Heart left ventricle (tissue), 16 donors: ENCODE results near the gene EREG. TPM values are rescaled to one million over a fixed set of nuclear protein-coding genes. Genes with fewer than 3 reads are reported as not detected.

Source experiments
- ATAC-seq, 4 donors: fragments of 200-7000 bp; cut with Tn5 transposase; one replicate each; pipeline ENCODE4 v1.9.1; 2020 to 2022; ENCODE audit warnings: moderate library complexity in 4 of 4, mild to moderate bottlenecking in 3 of 4, moderate number of reproducible peaks in 1 of 4
- DNase-seq, 5 donors: peaks; one replicate each; pipeline ENCODE4 v3.0.0-alpha.2; 2020
- H3K27ac ChIP-seq, 12 donors: fragments of 200-600 bp; sonication (generic) in 4 of 12; one replicate each; pipeline versions ENCODE4 v1.5.0 to v1.8.0; 2016 to 2022; ENCODE audit warnings: mild to moderate bottlenecking in 2 of 12
- H3K27me3 ChIP-seq, 9 donors: fragments of 200-600 bp; sonication (generic) in 2 of 9; one replicate each; pipeline versions ENCODE4 v1.5.1 to v1.8.0; 2016 to 2022; ENCODE audit warnings: mild to moderate bottlenecking in 3 of 9
- H3K36me3 ChIP-seq, 9 donors: fragments of 200-600 bp; sonication (generic) in 2 of 9; one replicate each; pipeline versions ENCODE4 v1.5.0 to v1.8.0; 2018 to 2022; ENCODE audit warnings: mild to moderate bottlenecking in 2 of 9
- H3K4me1 ChIP-seq, 12 donors: fragments of 200-600 bp; sonication (generic) in 4 of 12; one replicate each; pipeline versions ENCODE4 v1.5.0 to v1.8.0; 2016 to 2022; ENCODE audit warnings: mild to moderate bottlenecking in 3 of 12
- H3K4me3 ChIP-seq, 12 donors: fragments of 200-600 bp; sonication (generic) in 4 of 12; one replicate each; pipeline versions ENCODE4 v1.5.0 to v1.8.0; 2017 to 2022; ENCODE audit warnings: mild to moderate bottlenecking in 9 of 12, moderate library complexity in 4 of 12
- H3K9me3 ChIP-seq, 12 donors: fragments of 200-600 bp; sonication (generic) in 4 of 12; one replicate each; pipeline versions ENCODE4 v1.5.0 to v1.8.0; 2016 to 2022; ENCODE audit warnings: mild to moderate bottlenecking in 1 of 12
- CTCF ChIP-seq, 12 donors: fragments of 200-600 bp; sonication (generic) in 4 of 12; IDR thresholded peaks; one replicate each; pipeline versions ENCODE4 v1.5.0 to v1.8.0; 2018 to 2022; ENCODE audit warnings: antibody characterized with exemption in 12 of 12, mild to moderate bottlenecking in 5 of 12
- POLR2A ChIP-seq, 2 donors: fragments of 450-650 bp; IDR thresholded peaks; one replicate each; pipeline ENCODE4 v1.6.1; 2017; ENCODE audit warnings: antibody characterized with exemption in 2 of 2, mild to moderate bottlenecking in 2 of 2, moderate library complexity in 2 of 2
- WGBS, 4 donors: extraction: QIAGEN DNeasy Blood & Tissue Kit in 2 of 4; methylation state at CpG; one replicate each; pipeline versions ENCODE4 v1.1.5 to v1.1.7; 2013 to 2018; 5-methylcytosine and 5-hydroxymethylcytosine counted together
- intact Hi-C, 10 donors: fragments of 100-400 bp; cut with DNase I; formaldehyde crosslinking; loops; one replicate each; pipeline versions ENCODE4 v1.11.1 to v1.14.2; 2022
- polyA plus RNA-seq, 2 donors: library from polyadenylated mRNA; stranded (reverse); fragments of 200-250 nt; gene quantifications; one replicate each; pipeline ENCODE4 v1.2.3, GENCODE V29; 2013
- total RNA-seq, 9 donors: library from RNA; depleted of rRNA in 2 of 9; stranded (reverse); fragments of >200 nt in 2 of 9; fragmentation: NEBNext Ultra II Directional in 3 of 9; extraction: Animal tissue kit (Norgen Biotek cat#: 25700) in 3 of 9; gene quantifications; one replicate each; pipeline versions ENCODE4 v1.1.0 to v1.2.4, GENCODE V29; 2016 to 2023
- donor health status: ischemic (EF 13 %, LVEDD 7.1; RV severe dilation, severe dysfunction).
- donor health status: healthy with polysubstance abuse.
- donor health status: DM: no; HTN: yes; CAD: no.
- donor health status: DM: no; HTN: no; CAD: no.
- donor health status: ischemic (EF 25% LVEDD 6.9; RV normal size, moderate dysfunction).
- donor health status: ischemic (EF 25% LVEDD 5.7; RV mildly dilated, moderate dysfunction).
- donor health status: healthy.
- donor health status: DM: yes; HTN: yes; CAD: no.
- donor health status: ischemic (EF 35%, LVEDD 5.7; RV mildly dilated, moderate dysfunction).
- donor health status: nonischemic (EF 11% LVEDD 7.7; RV severe dilation, severe dysfunction).
- donor health status: DM: yes; HTN: yes; CAD: no.
- donor health status: PGD.
- donor health status: ischemic (EF 29% LVEDD 5.4; RV normal size, mild dysfunction).
- donor health status: nonischemic (EF 23%, LVEDD 6.1; RV moderate dilation, normal function).

The EREG gene
- total and polyA plus RNA-seq, 11 donors, result 0.09 to 8.6 (median 0.83) TPM; not detected in 3

DNA sequence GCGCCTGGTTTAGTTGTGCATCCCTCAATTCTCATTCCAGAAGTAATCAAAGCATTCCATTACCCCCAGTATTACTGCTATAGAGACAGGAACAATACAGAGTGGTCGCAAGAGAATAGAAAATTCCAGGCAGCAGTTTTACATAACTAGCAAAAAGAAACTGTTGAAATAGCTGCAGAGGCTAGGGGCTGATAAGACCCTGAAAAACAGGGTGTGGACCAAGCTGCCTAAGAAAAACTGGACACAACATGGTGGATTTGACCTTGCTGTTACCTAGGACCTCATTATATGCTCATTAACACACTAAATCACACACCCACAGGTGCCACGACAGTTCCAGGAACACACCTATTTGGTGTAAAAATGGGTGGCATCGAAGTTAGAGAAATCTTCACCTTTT lies 41.3 kb upstream of the EREG start:
- intact Hi-C loops, result loop anchor here in 5 of 10 donors (5.0 kb wide), 2 partner anchors 349 to 354 kb away; no protein-coding TSS in a partner anchor
- ATAC-seq (no peak), DNase-seq (no peak)
- WGBS, 4 donors, result 79 to 89% (median 82%) methylated on average over 4 of the region's 4 CpGs
- Histone ChIP-seq H3K4me3 (no peak overlapping the region), H3K27ac (no peak overlapping the region), H3K36me3 (no peaks in the 10 kb centered on the region), H3K4me1 (no peaks in the 10 kb centered on the region), H3K27me3 (peaks cover 0 to 7% (median 2%) of the 10 kb centered on the region in 9 donors), H3K9me3 (no peaks in the 10 kb centered on the region)
- TF ChIP-seq POLR2A (IDR thresholded peaks at IDR 0.05) (no peak), CTCF (IDR thresholded peaks at IDR 0.05) (no peak)

DNA sequence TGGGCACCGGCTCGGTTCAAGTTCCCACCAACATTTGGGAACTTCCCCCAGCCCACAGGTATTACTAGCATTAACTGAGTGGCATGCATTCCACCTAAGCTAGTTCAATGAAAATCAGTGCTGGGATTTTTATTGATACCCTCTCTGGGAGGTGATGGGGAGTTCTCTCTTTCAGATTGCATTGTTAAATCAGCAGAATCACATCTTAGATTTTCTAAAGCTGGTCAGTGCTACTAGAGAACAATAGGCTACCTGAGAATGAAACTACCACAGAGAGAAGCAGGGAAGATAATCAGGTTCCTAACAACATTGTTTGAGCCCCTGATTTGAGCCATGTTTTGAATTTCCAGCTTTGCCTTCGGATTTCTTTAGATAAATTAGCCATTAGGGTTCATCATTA lies 40.7 kb upstream of the EREG start:
- Histone ChIP-seq H3K27ac (no peak overlapping the region), H3K9me3 (no peaks in the 10 kb centered on the region), H3K4me3 (no peak overlapping the region), H3K4me1 (no peaks in the 10 kb centered on the region), H3K36me3 (no peaks in the 10 kb centered on the region), H3K27me3 (peaks cover 0 to 7% (median 2%) of the 10 kb centered on the region in 9 donors)
- DNase-seq (no peak), ATAC-seq (no peak)
- intact Hi-C loops, result loop anchor here in 5 of 10 donors (5.0 kb wide), 2 partner anchors 348 to 353 kb away; no protein-coding TSS in a partner anchor
- 74 to 79% (median 77%) methylated on average over 3 of the region's 3 CpGs for WGBS, 4 donors
- no peak for TF ChIP-seq POLR2A (IDR thresholded peaks at IDR 0.05)
- no peak for TF ChIP-seq CTCF (IDR thresholded peaks at IDR 0.05)

- Histone ChIP-seq H3K4me1 (no peaks in the 10 kb centered on the region), H3K36me3 (no peaks in the 10 kb centered on the region), H3K27me3 (peaks cover 0 to 7% (median 2%) of the 10 kb centered on the region in 9 donors), H3K4me3 (no peak overlapping the region), H3K9me3 (no peaks in the 10 kb centered on the region), H3K27ac (no peak overlapping the region)
- TF ChIP-seq POLR2A (IDR thresholded peaks at IDR 0.05) (no peak), CTCF (IDR thresholded peaks at IDR 0.05) (no peak)
- intact Hi-C loops, result no loop called here
- no peak for DNase-seq
- no peak for ATAC-seq
- WGBS, 4 donors, result 76 to 81% (median 80%) methylated on average over 2 of the region's 2 CpGs
Observed at GRCh38 chr4:74325886-74326285, 39.1 kb upstream of the EREG start.

GRCh38 chr4:74327762-74328161 lies 37.2 kb upstream of the EREG start:
- DNase-seq (no peak), ATAC-seq (no peak)
- Histone ChIP-seq H3K4me1 (no peaks in the 10 kb centered on the region), H3K9me3 (no peaks in the 10 kb centered on the region), H3K36me3 (no peaks in the 10 kb centered on the region), H3K4me3 (no peak overlapping the region), H3K27ac (no peak overlapping the region), H3K27me3 (peaks cover 0 to 7% (median 2%) of the 10 kb centered on the region in 9 donors)
- WGBS, 4 donors, result 56 to 60% (median 57%) methylated on average over 3 of the region's 3 CpGs
- intact Hi-C loops, result no loop called here
- TF ChIP-seq CTCF (IDR thresholded peaks at IDR 0.05) (no peak), POLR2A (IDR thresholded peaks at IDR 0.05) (no peak)
